AG04450 (cell line): Measurements from ENCODE around the gene KIF3C. TPM values are rescaled to one million over a fixed set of nuclear protein-coding genes. Genes with fewer than 3 reads are reported as not detected.
"Not testable (repeated sequence)": the region's sequence is repeated elsewhere in the genome, so short reads cannot be mapped to it uniquely, and the experiment has no call there.

Source experiments
- CTCF ChIA-PET: fragments of 300-600, 350-600 bp; formaldehyde crosslinking; extraction: SDS; loops from one replicate; lab custom pipeline; 2022; ENCODE audit warnings: antibody characterized with exemption, inconsistent platforms; lab: Charles Lee
- POLR2A ChIA-PET: fragments of 350-600 bp; formaldehyde crosslinking; extraction: SDS; loops from one replicate; lab custom pipeline; 2021; ENCODE audit warnings: antibody characterized with exemption, inconsistent platforms; lab: Yijun Ruan, JAX
- DNase-seq: peaks from one replicate; pipeline ENCODE4 v3.0.0-alpha.2; 2011; ENCODE audit warnings: low read depth, low spot score
- H3K27ac ChIP-seq: one replicate; pipeline ENCODE4 v1.5.1; 2012; ENCODE audit warnings: low read depth, low read length, control low read depth
- H3K27me3 ChIP-seq: one replicate; pipeline ENCODE4 v1.6.0; 2012; ENCODE audit warnings: low read length; ENCODE audit not compliant: control insufficient read depth, insufficient read depth
- H3K4me3 ChIP-seq: 2 replicates; pipeline ENCODE4 v1.5.1; 2011; ENCODE audit warnings: mild to moderate bottlenecking, low read depth, low read length, control low read depth
- H3K9me3 ChIP-seq: 2 replicates; pipeline ENCODE4 v1.5.1; 2012; ENCODE audit warnings: low read length; ENCODE audit not compliant: control insufficient read depth, insufficient read depth
- polyA plus RNA-seq: library from polyadenylated mRNA; depleted of rRNA; stranded (reverse); fragments of >200 nt; gene quantifications from 2 replicates; pipeline ENCODE4 v1.2.3, GENCODE V29; 2011
- TF ChIP-seq, protein P1 (sequence below): IDR thresholded peaks from 2 replicates; pipeline ENCODE4 v1.5.1; 2011; ENCODE audit warnings: low read depth, low read length, control low read depth, inconsistent platforms

KIF3C gene
- polyA plus RNA-seq, 1 experiment: 8.0 TPM

DNA sequence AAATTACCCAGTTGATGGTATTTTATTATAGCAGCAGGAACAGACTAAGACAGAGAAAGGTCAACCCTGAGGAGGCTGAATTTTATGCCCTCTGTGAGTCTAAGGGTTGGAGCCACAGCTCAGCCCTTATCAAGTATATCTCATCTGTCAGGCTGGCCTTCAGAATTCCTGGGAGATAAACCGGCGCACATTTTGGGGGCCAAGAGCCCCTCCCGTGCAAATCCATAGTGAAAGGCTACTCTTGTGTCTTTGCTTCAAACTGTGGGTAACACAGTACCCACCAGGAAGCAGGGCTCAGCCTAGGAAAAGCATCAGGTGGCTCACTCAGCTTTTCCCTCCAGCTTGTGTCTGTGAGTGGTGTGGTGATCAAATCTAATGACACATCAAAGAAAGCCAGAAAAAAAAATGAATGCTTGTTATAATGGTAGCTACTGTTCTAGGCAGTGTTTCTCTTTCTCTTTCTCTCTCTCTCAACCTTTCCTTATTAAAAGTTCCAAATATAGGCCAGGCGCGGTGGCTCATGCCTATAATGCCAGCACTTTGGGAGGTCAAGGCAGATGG lies 79.0 kb downstream of the KIF3C start:
- 0 out of 2 replicates have a peak, but pooled peaks cover 3% of the 10 kb centered on the region for H3K9me3 ChIP-seq
- H3K27me3 ChIP-seq: peaks cover 2% of the 10 kb centered on the region
- ChIA-PET POLR2A (interaction anchor here (0.7 kb wide), 1 partner anchor 28 kb away, joined by 9 read pairs; no protein-coding TSS in a partner anchor), CTCF (interaction anchor here (1.2 kb wide), 1 partner anchor 47 kb away, joined by 3 read pairs; no protein-coding TSS in a partner anchor)
- DNase-seq: no peak
- H3K27ac ChIP-seq: no peak overlapping the region
- H3K4me3 ChIP-seq: no peak overlapping the region
- TF ChIP-seq, protein P1, sequence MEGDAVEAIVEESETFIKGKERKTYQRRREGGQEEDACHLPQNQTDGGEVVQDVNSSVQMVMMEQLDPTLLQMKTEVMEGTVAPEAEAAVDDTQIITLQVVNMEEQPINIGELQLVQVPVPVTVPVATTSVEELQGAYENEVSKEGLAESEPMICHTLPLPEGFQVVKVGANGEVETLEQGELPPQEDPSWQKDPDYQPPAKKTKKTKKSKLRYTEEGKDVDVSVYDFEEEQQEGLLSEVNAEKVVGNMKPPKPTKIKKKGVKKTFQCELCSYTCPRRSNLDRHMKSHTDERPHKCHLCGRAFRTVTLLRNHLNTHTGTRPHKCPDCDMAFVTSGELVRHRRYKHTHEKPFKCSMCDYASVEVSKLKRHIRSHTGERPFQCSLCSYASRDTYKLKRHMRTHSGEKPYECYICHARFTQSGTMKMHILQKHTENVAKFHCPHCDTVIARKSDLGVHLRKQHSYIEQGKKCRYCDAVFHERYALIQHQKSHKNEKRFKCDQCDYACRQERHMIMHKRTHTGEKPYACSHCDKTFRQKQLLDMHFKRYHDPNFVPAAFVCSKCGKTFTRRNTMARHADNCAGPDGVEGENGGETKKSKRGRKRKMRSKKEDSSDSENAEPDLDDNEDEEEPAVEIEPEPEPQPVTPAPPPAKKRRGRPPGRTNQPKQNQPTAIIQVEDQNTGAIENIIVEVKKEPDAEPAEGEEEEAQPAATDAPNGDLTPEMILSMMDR: no peak

DNA sequence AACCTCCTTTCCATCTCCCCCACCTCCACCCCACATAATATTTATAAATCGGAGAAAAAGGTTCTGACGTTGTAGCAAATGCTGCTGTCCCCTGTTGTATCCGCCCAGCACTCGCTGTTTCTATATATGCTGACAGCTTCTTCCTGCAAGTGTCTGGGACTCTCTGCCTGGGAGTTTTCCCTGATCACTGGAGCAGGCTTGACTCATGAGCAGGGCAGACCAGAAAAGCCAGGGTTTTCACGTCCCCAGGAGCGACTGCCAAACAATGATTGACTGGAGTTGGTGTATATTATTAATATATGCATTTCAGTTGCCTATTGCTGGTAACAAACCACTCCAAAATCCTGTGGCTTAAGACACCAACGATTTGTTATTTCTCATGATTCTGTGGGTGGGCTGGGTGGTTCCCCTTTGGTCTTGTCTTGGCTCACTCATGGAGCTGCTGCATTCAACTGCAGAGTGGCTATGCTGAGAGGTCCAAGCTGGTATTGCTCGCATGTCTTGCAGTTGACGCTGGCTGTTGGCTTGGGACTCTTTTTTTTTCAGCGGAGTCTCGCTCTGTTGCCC lies 82.8 kb downstream of the KIF3C start:
- no peak for DNase-seq
- no peak overlapping the region for H3K4me3 ChIP-seq
- TF ChIP-seq, protein P1: no peak
- H3K27ac ChIP-seq: no peak overlapping the region
- H3K9me3 ChIP-seq: 0 out of 2 replicates have a peak, but pooled peaks cover 3% of the 10 kb centered on the region
- CTCF ChIA-PET: no interaction called here
- POLR2A ChIA-PET: no interaction called here
- H3K27me3 ChIP-seq: no peaks in the 10 kb centered on the region

DNA sequence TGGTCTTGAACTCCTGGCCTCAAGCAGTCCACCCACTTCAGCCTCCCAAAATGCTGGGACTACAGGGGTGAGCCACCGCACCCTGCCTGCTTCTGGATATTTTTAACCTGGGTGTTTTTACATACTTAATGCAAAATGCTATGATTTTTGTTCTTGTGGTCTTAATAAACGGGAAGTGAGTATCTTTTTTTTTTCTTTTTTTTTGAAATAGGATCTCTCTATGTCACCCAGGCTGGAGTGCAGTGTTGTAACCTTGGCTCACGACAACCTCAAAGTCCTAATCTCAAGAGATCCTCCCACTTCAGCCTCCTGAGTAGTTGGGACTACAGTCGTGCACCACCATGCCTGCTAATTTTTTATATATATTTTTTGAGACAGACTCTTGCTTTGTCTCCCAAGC lies 84.8 kb downstream of the KIF3C start:
- POLR2A ChIA-PET: no interaction called here
- TF ChIP-seq, protein P1: no peak

DNA sequence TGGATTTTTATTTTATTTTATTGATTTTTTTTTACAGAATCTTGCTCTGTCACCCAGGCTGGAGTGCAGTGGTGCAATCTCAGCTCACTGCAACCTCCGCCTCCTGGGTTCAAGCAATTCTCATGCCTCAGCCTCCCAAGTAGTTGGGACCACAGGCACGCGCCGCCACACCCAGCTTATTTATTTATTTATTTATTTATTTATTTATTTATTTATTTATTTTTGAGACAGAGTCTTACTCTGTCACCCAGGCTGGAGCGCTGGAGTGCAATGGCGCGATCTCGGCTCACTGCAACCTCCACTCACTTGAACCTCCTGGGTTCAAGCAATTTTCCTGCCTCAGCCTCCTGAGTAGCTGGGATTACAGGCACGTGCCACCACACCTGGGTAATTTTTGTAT lies 86.0 kb downstream of the KIF3C start:
- CTCF ChIA-PET: interaction anchor here (0.5 to 1.9 kb wide), 2 partner anchors 44 to 228 kb away, joined by 3 to 5 read pairs; no protein-coding TSS in a partner anchor
- POLR2A ChIA-PET, H3K4me3 ChIP-seq, H3K27ac ChIP-seq, H3K9me3 ChIP-seq, DNase-seq, H3K27me3 ChIP-seq: not testable (repeated sequence)

More for the DNA sequence above, 84.8 kb downstream of the KIF3C start:
- no peak overlapping the region for H3K27ac ChIP-seq
- DNase-seq: no peak
- no peak overlapping the region for H3K4me3 ChIP-seq
- H3K27me3 ChIP-seq: no peaks in the 10 kb centered on the region
- CTCF ChIA-PET: no interaction called here
- H3K9me3 ChIP-seq: 0 out of 2 replicates have a peak, but pooled peaks cover 3% of the 10 kb centered on the region

- no peak overlapping the region for H3K27ac ChIP-seq
- POLR2A ChIA-PET: no interaction called here
- DNase-seq: no peak
- no peaks in the 10 kb centered on the region for H3K9me3 ChIP-seq
- TF ChIP-seq, protein P1: no peak
- no peaks in the 10 kb centered on the region for H3K27me3 ChIP-seq
- no peak overlapping the region for H3K4me3 ChIP-seq
- CTCF ChIA-PET: interaction anchor here (1.1 to 1.9 kb wide), 3 partner anchors 17 to 55 kb away, joined by 3 to 5 read pairs (median 5); partner anchors contain the start of gene ASXL2
Measured at GRCh38 chr2:25895610-25896009, 86.7 kb downstream of the KIF3C start.
